Loucy (cell line): ENCODE measurements around the gene GCNT2.

Experiments used
- EZH2phosphoT487 ChIP-seq: fragments of 200-600 bp; IDR thresholded peaks from 2 replicates; pipeline ENCODE4 v1.6.1; 2018; ENCODE audit warnings: antibody characterized with exemption, mild to moderate bottlenecking, moderate library complexity, borderline replicate concordance
- TF ChIP-seq, protein P1 (sequence below): fragments of 200-600 bp; sonication (generic); conservative IDR thresholded peaks from 2 replicates; pipeline ENCODE4 v1.5.1; 2014; ENCODE audit warnings: mild to moderate bottlenecking, antibody characterized with exemption, low read length

DNA sequence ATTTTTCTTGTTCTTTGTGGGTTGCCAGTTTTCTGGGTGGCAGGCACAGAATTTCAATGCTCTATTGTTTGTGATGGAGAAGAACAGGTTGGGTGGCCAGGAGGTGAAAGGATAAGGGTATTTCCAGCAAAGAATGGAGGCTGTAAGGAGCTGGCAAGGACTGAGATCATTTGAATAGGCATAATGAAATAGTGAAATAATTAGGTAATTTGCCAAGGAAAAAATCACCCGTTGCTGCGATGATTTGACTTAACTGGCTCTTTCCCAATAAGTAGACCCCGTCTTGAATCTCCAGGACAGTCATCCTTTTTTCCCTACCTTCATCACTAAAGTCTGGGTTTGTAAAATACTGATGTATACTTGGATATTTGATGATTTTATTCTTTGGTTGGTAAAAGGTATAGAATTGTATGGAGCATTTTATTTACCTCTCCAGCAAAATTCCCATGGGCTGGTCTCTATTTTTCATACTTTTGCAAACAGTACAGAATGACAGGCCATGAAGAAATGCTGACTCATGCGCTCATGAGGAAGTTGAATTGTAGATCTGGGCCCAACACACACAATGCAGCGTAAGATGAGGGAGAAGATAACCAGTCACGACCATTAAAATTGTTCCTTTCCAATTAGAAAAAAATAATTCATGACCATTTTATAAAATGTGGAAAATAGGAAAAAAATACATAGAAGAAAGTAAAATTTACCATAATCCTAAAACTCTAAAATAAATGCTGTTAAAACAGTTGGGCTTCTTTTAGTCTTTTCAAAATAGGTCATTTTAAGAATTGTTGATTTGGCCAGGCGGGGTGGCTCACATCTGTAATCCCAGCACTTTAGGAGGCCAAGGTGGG is 2.4 kb upstream of the GCNT2 start:
- TF ChIP-seq, protein P1, sequence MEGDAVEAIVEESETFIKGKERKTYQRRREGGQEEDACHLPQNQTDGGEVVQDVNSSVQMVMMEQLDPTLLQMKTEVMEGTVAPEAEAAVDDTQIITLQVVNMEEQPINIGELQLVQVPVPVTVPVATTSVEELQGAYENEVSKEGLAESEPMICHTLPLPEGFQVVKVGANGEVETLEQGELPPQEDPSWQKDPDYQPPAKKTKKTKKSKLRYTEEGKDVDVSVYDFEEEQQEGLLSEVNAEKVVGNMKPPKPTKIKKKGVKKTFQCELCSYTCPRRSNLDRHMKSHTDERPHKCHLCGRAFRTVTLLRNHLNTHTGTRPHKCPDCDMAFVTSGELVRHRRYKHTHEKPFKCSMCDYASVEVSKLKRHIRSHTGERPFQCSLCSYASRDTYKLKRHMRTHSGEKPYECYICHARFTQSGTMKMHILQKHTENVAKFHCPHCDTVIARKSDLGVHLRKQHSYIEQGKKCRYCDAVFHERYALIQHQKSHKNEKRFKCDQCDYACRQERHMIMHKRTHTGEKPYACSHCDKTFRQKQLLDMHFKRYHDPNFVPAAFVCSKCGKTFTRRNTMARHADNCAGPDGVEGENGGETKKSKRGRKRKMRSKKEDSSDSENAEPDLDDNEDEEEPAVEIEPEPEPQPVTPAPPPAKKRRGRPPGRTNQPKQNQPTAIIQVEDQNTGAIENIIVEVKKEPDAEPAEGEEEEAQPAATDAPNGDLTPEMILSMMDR, result no peak
- TF ChIP-seq EZH2phosphoT487, result no peak
